SK-N-SH treated with all-trans-retinoic acid at 6 μM for 48 hours (cell line): Measurements from ENCODE around the gene DDB1.

Experiments
- ISL1 ChIP-seq: fragments of 250-450 bp; sonication (Bioruptor Pico); IDR thresholded peaks from 2 replicates; pipeline ENCODE4 v2.1.2; 2022; ENCODE audit warnings: mild to moderate bottlenecking, moderate library complexity
- OSR1 ChIP-seq: fragments of 250-450 bp; sonication (Bioruptor Pico); IDR thresholded peaks from 2 replicates; pipeline ENCODE4 v1.8.0; 2022; ENCODE audit warnings: moderate library complexity, mild to moderate bottlenecking, inconsistent platforms
- SNAI2 ChIP-seq: fragments of 250-450 bp; sonication (Bioruptor Pico); IDR thresholded peaks from 2 replicates; pipeline ENCODE4 v1.5.0; 2020; ENCODE audit warnings: mild to moderate bottlenecking, moderate library complexity
- ZFP30 ChIP-seq: fragments of 450-650 bp; formaldehyde crosslinking; IDR thresholded peaks from 2 replicates; pipeline ENCODE4 v1.5.0; 2022; ENCODE audit warnings: mild to moderate bottlenecking, moderate library complexity
- TF ChIP-seq, protein P1 (sequence below): fragments of 250-450 bp; sonication (Bioruptor Pico); IDR thresholded peaks from 2 replicates; pipeline ENCODE4 v1.8.0; 2020; ENCODE audit warnings: mild to moderate bottlenecking, moderate library complexity, borderline replicate concordance
- TF ChIP-seq, protein P2 (sequence below): fragments of 250-450 bp; sonication (Bioruptor Pico); IDR thresholded peaks from 2 replicates; pipeline ENCODE4 v1.5.1; 2021; ENCODE audit warnings: mild to moderate bottlenecking, moderate library complexity

DNA sequence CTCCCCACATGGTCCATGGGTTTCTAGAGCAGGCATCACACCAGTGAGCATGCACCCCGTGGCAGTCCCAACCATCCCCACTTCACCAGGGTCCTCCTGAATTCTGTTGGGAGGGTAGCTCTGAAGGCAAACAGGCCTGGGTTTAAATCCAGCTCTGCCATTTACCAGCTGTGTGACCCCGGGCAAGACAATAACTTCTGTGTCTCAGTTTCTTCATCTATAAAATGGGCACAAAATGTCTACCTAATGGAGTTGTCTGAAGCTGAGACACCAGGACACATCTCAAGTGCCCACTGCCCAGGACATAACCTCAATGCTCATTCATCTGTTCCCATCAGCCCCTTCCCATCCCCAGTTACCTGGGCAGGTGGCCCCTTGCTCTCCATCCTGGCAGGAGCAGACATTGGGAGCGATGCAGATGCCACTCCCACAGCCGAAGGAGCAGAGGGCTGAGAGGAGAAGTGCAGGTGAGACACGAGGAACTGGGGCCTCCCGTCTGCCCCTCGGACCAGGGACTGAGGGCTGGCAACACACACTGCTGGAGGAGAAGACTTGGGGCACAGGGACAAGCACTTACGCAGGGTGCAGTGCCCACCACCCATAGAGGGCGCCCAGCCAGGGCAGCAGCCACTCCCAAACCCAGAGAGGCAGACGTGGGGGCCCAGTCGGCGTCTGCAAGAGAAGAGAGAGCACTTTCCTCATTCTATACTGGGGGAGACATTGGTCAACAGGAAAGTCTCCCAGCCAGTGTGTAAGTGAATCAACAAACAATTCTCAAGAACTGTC lies 41.8 kb downstream of the DDB1 start:
- TF ChIP-seq, protein P1, sequence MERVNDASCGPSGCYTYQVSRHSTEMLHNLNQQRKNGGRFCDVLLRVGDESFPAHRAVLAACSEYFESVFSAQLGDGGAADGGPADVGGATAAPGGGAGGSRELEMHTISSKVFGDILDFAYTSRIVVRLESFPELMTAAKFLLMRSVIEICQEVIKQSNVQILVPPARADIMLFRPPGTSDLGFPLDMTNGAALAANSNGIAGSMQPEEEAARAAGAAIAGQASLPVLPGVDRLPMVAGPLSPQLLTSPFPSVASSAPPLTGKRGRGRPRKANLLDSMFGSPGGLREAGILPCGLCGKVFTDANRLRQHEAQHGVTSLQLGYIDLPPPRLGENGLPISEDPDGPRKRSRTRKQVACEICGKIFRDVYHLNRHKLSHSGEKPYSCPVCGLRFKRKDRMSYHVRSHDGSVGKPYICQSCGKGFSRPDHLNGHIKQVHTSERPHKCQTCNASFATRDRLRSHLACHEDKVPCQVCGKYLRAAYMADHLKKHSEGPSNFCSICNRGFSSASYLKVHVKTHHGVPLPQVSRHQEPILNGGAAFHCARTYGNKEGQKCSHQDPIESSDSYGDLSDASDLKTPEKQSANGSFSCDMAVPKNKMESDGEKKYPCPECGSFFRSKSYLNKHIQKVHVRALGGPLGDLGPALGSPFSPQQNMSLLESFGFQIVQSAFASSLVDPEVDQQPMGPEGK, result no peak
- TF ChIP-seq OSR1 (no peak), ZFP30 (CRISPR knock-in tag) (no peak), SNAI2 (CRISPR knock-in tag) (no peak), ISL1 (no peak)
- TF ChIP-seq, protein P2, sequence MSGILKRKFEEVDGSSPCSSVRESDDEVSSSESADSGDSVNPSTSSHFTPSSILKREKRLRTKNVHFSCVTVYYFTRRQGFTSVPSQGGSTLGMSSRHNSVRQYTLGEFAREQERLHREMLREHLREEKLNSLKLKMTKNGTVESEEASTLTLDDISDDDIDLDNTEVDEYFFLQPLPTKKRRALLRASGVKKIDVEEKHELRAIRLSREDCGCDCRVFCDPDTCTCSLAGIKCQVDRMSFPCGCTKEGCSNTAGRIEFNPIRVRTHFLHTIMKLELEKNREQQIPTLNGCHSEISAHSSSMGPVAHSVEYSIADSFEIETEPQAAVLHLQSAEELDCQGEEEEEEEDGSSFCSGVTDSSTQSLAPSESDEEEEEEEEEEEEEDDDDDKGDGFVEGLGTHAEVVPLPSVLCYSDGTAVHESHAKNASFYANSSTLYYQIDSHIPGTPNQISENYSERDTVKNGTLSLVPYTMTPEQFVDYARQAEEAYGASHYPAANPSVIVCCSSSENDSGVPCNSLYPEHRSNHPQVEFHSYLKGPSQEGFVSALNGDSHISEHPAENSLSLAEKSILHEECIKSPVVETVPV (CRISPR knock-in tag), result no peak
